Liver (tissue), 9 donors: ENCODE measurements around the gene COL1A2. TPM values are rescaled to one million over a fixed set of nuclear protein-coding genes. Genes with fewer than 3 reads are reported as not detected.

Experiments
- DNase-seq: peaks from one replicate; pipeline ENCODE4 v3.0.0-alpha.2; 2017; ENCODE audit warnings: low spot score
- H3K27ac ChIP-seq, 2 donors: one replicate each; pipeline ENCODE4 v1.7.0; 2013; ENCODE audit warnings: inconsistent platforms in 2 of 2, low read length in 2 of 2, control low read depth in 1 of 2, low read depth in 1 of 2, mild to moderate bottlenecking in 1 of 2
- H3K27me3 ChIP-seq, 4 donors: one replicate each; pipeline versions ENCODE4 v1.6.1 to v1.7.0; 2013; ENCODE audit warnings: low read length in 3 of 4, inconsistent platforms in 1 of 4, mild to moderate bottlenecking in 1 of 4, moderate library complexity in 1 of 4; ENCODE audit not compliant: control insufficient read depth in 4 of 4, insufficient read depth in 4 of 4
- H3K36me3 ChIP-seq, 4 donors: one replicate each; pipeline versions ENCODE4 v1.6.1 to v1.7.0; 2013; ENCODE audit warnings: low read length in 3 of 4, mild to moderate bottlenecking in 3 of 4, low read depth in 1 of 4, moderate library complexity in 1 of 4; ENCODE audit not compliant: control insufficient read depth in 4 of 4, insufficient read depth in 3 of 4
- H3K4me1 ChIP-seq, 4 donors: one replicate each; pipeline versions ENCODE4 v1.6.1 to v1.7.0; 2013; ENCODE audit warnings: low read length in 3 of 4, mild to moderate bottlenecking in 3 of 4, moderate library complexity in 1 of 4; ENCODE audit not compliant: control insufficient read depth in 4 of 4, insufficient read depth in 4 of 4
- H3K4me3 ChIP-seq, 3 donors: one replicate each; pipeline versions ENCODE4 v1.6.1 to v1.7.0; 2013; ENCODE audit warnings: low read length in 3 of 3, control low read depth in 1 of 3, low read depth in 1 of 3, mild to moderate bottlenecking in 1 of 3
- H3K9ac ChIP-seq, 2 donors: one replicate each; pipeline ENCODE4 v1.7.0; 2013; ENCODE audit warnings: low read length in 2 of 2, mild to moderate bottlenecking in 2 of 2, moderate library complexity in 2 of 2, control low read depth in 1 of 2, low read depth in 1 of 2
- H3K9me3 ChIP-seq, 4 donors: one replicate each; pipeline versions ENCODE4 v1.6.1 to v1.7.0; 2013; ENCODE audit warnings: low read length in 3 of 4; ENCODE audit not compliant: control insufficient read depth in 4 of 4
- ATF3 ChIP-seq: IDR thresholded peaks from 2 replicates; pipeline ENCODE4 v1.6.1; 2016; ENCODE audit warnings: antibody characterized with exemption
- EGR1 ChIP-seq, 2 donors: IDR thresholded peaks; 2 replicates each; pipeline ENCODE4 v1.6.1; 2016 to 2018; ENCODE audit warnings: antibody characterized with exemption in 2 of 2, low read depth in 2 of 2
- FOXA1 ChIP-seq: IDR thresholded peaks from 2 replicates; pipeline ENCODE4 v1.6.1; 2016; ENCODE audit warnings: antibody characterized with exemption
- GABPA ChIP-seq, 2 donors: IDR thresholded peaks in 1 of 2; conservative IDR thresholded peaks in 1 of 2; 2 replicates each; pipeline ENCODE4 v1.6.1; 2016; ENCODE audit warnings: antibody characterized with exemption in 2 of 2, mild to moderate bottlenecking in 1 of 2, moderate library complexity in 1 of 2
- HNF4G ChIP-seq: IDR thresholded peaks from 2 replicates; pipeline ENCODE4 v1.6.1; 2016; ENCODE audit warnings: antibody characterized with exemption
- MAX ChIP-seq: IDR thresholded peaks from 2 replicates; pipeline ENCODE4 v1.6.1; 2016; ENCODE audit warnings: antibody characterized with exemption
- NR2F2 ChIP-seq: IDR thresholded peaks from 2 replicates; pipeline ENCODE4 v1.6.1; 2016; ENCODE audit warnings: antibody characterized with exemption
- RAD21 ChIP-seq, 2 donors: IDR thresholded peaks; 2 replicates each; pipeline ENCODE4 v1.6.1; 2016; ENCODE audit warnings: antibody characterized with exemption in 2 of 2, mild to moderate bottlenecking in 2 of 2
- REST ChIP-seq: IDR thresholded peaks from 2 replicates; pipeline ENCODE4 v1.6.1; 2016; ENCODE audit warnings: antibody characterized with exemption, mild to moderate bottlenecking
- SP1 ChIP-seq: IDR thresholded peaks from 2 replicates; pipeline ENCODE4 v1.6.1; 2018; ENCODE audit warnings: antibody characterized with exemption, mild to moderate bottlenecking
- TAF1 ChIP-seq: conservative IDR thresholded peaks from 2 replicates; pipeline ENCODE4 v1.6.1; 2016; ENCODE audit warnings: antibody characterized with exemption, mild to moderate bottlenecking
- YY1 ChIP-seq: IDR thresholded peaks from 2 replicates; pipeline ENCODE4 v1.6.1; 2016; ENCODE audit warnings: antibody characterized with exemption, mild to moderate bottlenecking
- ZBTB33 ChIP-seq: IDR thresholded peaks from 2 replicates; pipeline ENCODE4 v1.6.1; 2016; ENCODE audit warnings: antibody characterized with exemption
- WGBS: extraction: QIAGEN DNeasy Blood & Tissue Kit; methylation state at CpG from one replicate; pipeline ENCODE4 v1.1.7; 2013; 5-methylcytosine and 5-hydroxymethylcytosine counted together
- polyA plus RNA-seq, 2 donors: library from polyadenylated mRNA; stranded (reverse) in 1 of 2; unstranded in 1 of 2; fragments of 200-250 nt in 1 of 2; fragments of >200 nt in 1 of 2; fragmentation: Nextera tagmentation in 1 of 2; extraction: Ambion mirVana in 1 of 2; gene quantifications; one replicate each; pipeline versions ENCODE4 v1.2.1 to v1.2.3, GENCODE V29; 2013 to 2015
- total RNA-seq, 2 donors: library from RNA; depleted of rRNA; stranded (reverse); fragments of >200 nt; gene quantifications; one replicate each; pipeline ENCODE4 v1.2.3, GENCODE V29; 2014
- donor health status: healthy.
- donor health status: healthy.
- donor health status: healthy.
- donor health status: healthy.
- donor health status: healthy.

The COL1A2 gene
- total and polyA plus RNA-seq, 4 donors, result 11.5 to 86.2 (median 42.0) TPM

- H3K36me3 ChIP-seq, result no peaks in the 10 kb centered on the region
Observed at GRCh38 chr7:94400022-94400421, 5.3 kb downstream of the COL1A2 start.

More at GRCh38 chr7:94400022-94400421, 5.3 kb downstream of the COL1A2 start:
- Histone ChIP-seq H3K27ac (no peak overlapping the region), H3K4me3 (no peak overlapping the region), H3K4me1 (peaks cover 0 to 3% (median under 1%) of the 10 kb centered on the region in 4 donors), H3K27me3 (peaks cover 0 to 10% (median 0%) of the 10 kb centered on the region in 4 donors), H3K9me3 (no peaks in the 10 kb centered on the region), H3K9ac (no peak overlapping the region)
- WGBS, result 89% methylated on average over 2 of the region's 2 CpGs
- DNase-seq, result no peak
- TF ChIP-seq NR2F2 (no peak), YY1 (no peak), ZBTB33 (no peak), GABPA (IDR thresholded peaks at IDR 0.05 in 1 of 2, conservative IDR thresholded peaks at IDR 0.05 in 1 of 2) (no peak), REST (no peak), TAF1 (no peak), ATF3 (no peak), HNF4G (no peak), RAD21 (IDR thresholded peaks at IDR 0.05) (no peak), EGR1 (IDR thresholded peaks at IDR 0.05; ENCODE audit: low read depth in 2 of 2) (no peak), MAX (no peak), FOXA1 (no peak), SP1 (no peak)
